Nephron progenitor cell (in vitro differentiated cells): ENCODE data around the gene HES1.
"Not testable (repeated sequence)": the region's sequence is repeated elsewhere in the genome, so short reads cannot be mapped to it uniquely, and the experiment has no call there.

Experiments
- DNase-seq: peaks from one replicate; pipeline ENCODE4 v3.0.0; 2021
- H3K27ac Mint-ChIP-seq: 2 replicates; pipeline ENCODE4 v1.8.0; 2021; ENCODE audit warnings: mild to moderate bottlenecking, moderate library complexity, mixed read lengths
- H3K27me3 Mint-ChIP-seq: 2 replicates; pipeline ENCODE4 v1.8.0; 2021; ENCODE audit warnings: mild to moderate bottlenecking, low read depth, mixed read lengths; ENCODE audit not compliant: poor library complexity
- H3K36me3 Mint-ChIP-seq: 2 replicates; pipeline ENCODE4 v1.8.0; 2021; ENCODE audit warnings: low read depth, mixed read lengths
- H3K4me1 Mint-ChIP-seq: 2 replicates; pipeline ENCODE4 v1.8.0; 2021; ENCODE audit warnings: mixed read lengths
- H3K4me3 Mint-ChIP-seq: 2 replicates; pipeline ENCODE4 v1.8.0; 2021; ENCODE audit warnings: mild to moderate bottlenecking, moderate library complexity, mixed read lengths
- H3K9me3 Mint-ChIP-seq: 2 replicates; pipeline ENCODE4 v1.8.0; 2021; ENCODE audit warnings: mild to moderate bottlenecking, moderate library complexity, mixed read lengths
- CTCF ChIP-seq: fragments of 200-600 bp; sonication (generic); IDR thresholded peaks from 2 replicates; pipeline ENCODE4 v1.5.0; 2021; ENCODE audit warnings: antibody characterized with exemption

HES1 gene

GRCh38 chr3:194135806-194136518 lies at the start of gene HES1:
Gene HES1, plus strand, starts transcription at chr3:194136148. Its CDS starts 233 bp downstream, at chr3:194136381.
- peak within 1 kb of the TSS; percentile 97 for H3K4me3 Mint-ChIP-seq
- H3K9me3 Mint-ChIP-seq: no peaks in the 10 kb centered on the region
- no peak for TF ChIP-seq CTCF
- peaks cover 62% of the 10 kb centered on the region for H3K4me1 Mint-ChIP-seq
- H3K36me3 Mint-ChIP-seq: no peaks in the 10 kb centered on the region
- peak; percentile 93 for DNase-seq
- peaks cover 38% of the 10 kb centered on the region for H3K27me3 Mint-ChIP-seq
- H3K27ac Mint-ChIP-seq: peak within 1 kb of the TSS; percentile 99

- no peaks in the 10 kb centered on the region for H3K36me3 Mint-ChIP-seq
- peaks cover 11% of the 10 kb centered on the region for H3K9me3 Mint-ChIP-seq
- H3K4me1 Mint-ChIP-seq: peaks cover 66% of the 10 kb centered on the region
- H3K27ac Mint-ChIP-seq: peak overlapping the region; percentile 67
- no peak overlapping the region for H3K4me3 Mint-ChIP-seq
- TF ChIP-seq CTCF: no peak
- DNase-seq: no peak
- peaks cover 27% of the 10 kb centered on the region for H3K27me3 Mint-ChIP-seq
Observed at GRCh38 chr3:194086388-194087075, 49.4 kb upstream of the HES1 start.

GRCh38 chr3:194087280-194087679 lies 48.7 kb upstream of the HES1 start:
- no peak overlapping the region for H3K4me3 Mint-ChIP-seq
- peaks cover 67% of the 10 kb centered on the region for H3K4me1 Mint-ChIP-seq
- H3K36me3 Mint-ChIP-seq: no peaks in the 10 kb centered on the region
- peaks cover 27% of the 10 kb centered on the region for H3K27me3 Mint-ChIP-seq
- H3K9me3 Mint-ChIP-seq: peaks cover 11% of the 10 kb centered on the region
- H3K27ac Mint-ChIP-seq: no peak overlapping the region
- no peak for TF ChIP-seq CTCF
- no peak for DNase-seq

GRCh38 chr3:194087995-194088855 lies 47.7 kb upstream of the HES1 start:
- Mint-ChIP-seq H3K4me3 (no peak overlapping the region), H3K9me3 (peaks cover 11% of the 10 kb centered on the region), H3K27ac (no peak overlapping the region), H3K4me1 (peaks cover 67% of the 10 kb centered on the region), H3K36me3 (no peaks in the 10 kb centered on the region), H3K27me3 (peaks cover 28% of the 10 kb centered on the region)
- no peak for TF ChIP-seq CTCF
- no peak for DNase-seq

- no peaks in the 10 kb centered on the region for H3K36me3 Mint-ChIP-seq
- no peak for TF ChIP-seq CTCF
- H3K27me3 Mint-ChIP-seq: peaks cover 31% of the 10 kb centered on the region
- H3K4me1 Mint-ChIP-seq: peaks cover 68% of the 10 kb centered on the region
- H3K9me3 Mint-ChIP-seq: peaks cover 5% of the 10 kb centered on the region
- H3K27ac Mint-ChIP-seq: no peak overlapping the region
- no peak for DNase-seq
- H3K4me3 Mint-ChIP-seq: no peak overlapping the region
Observed at GRCh38 chr3:194089357-194090177, 46.4 kb upstream of the HES1 start.

GRCh38 chr3:194090178-194090555 lies 45.8 kb upstream of the HES1 start:
- H3K9me3 Mint-ChIP-seq, H3K4me3 Mint-ChIP-seq, H3K36me3 Mint-ChIP-seq, DNase-seq, H3K27ac Mint-ChIP-seq: not testable (repeated sequence)
- Mint-ChIP-seq H3K27me3 (peaks cover 28% of the 10 kb centered on the region), H3K4me1 (peaks cover 72% of the 10 kb centered on the region)
